HepG2 (cell line): ENCODE measurements around the gene CHRNB1.

Experiments
- BORCS8-MEF2B ChIP-seq: sonication (generic); formaldehyde crosslinking; IDR thresholded peaks from 2 replicates; pipeline ENCODE4 v1.8.0; 2022; ENCODE audit warnings: mild to moderate bottlenecking, missing genetic modification reagents
- CBX2 ChIP-seq, 2 experiments: fragments of 200-600 bp in 1 of 2; sonication (generic); formaldehyde crosslinking in 1 of 2; IDR thresholded peaks; 2 replicates each; pipeline versions ENCODE4 v1.7.0 to v1.8.1; 2018 to 2022; ENCODE audit warnings: low read depth in 2 of 2, low read length in 1 of 2, mild to moderate bottlenecking in 1 of 2, missing genetic modification reagents in 1 of 2
- CTCF ChIP-seq: sonication (generic); formaldehyde crosslinking; IDR thresholded peaks from 2 replicates; pipeline ENCODE4 v1.5.0; 2020; ENCODE audit warnings: mild to moderate bottlenecking, missing genetic modification reagents, moderate library complexity
- DZIP1 ChIP-seq: sonication (generic); formaldehyde crosslinking; IDR thresholded peaks from 2 replicates; pipeline ENCODE4 v1.5.0; 2020; ENCODE audit warnings: mild to moderate bottlenecking, missing genetic modification reagents
- EZH2 ChIP-seq: conservative IDR thresholded peaks from 2 replicates; pipeline ENCODE4 v1.6.1; 2012; ENCODE audit warnings: mild to moderate bottlenecking, low read depth, low read length, moderate library complexity
- HIVEP1 ChIP-seq: sonication (generic); formaldehyde crosslinking; IDR thresholded peaks from 2 replicates; pipeline ENCODE4 v1.4.0; 2020; ENCODE audit warnings: mild to moderate bottlenecking, missing genetic modification reagents
- MAX ChIP-seq: IDR thresholded peaks from 2 replicates; pipeline ENCODE4 v1.6.1; 2012; ENCODE audit warnings: inconsistent platforms
- SNAPC5 ChIP-seq: sonication (generic); formaldehyde crosslinking; IDR thresholded peaks from 2 replicates; pipeline ENCODE4 v1.8.1; 2023; ENCODE audit warnings: mild to moderate bottlenecking, missing genetic modification reagents, borderline replicate concordance
- SNRNP70 ChIP-seq: fragments of 200-400 bp; formaldehyde crosslinking; IDR thresholded peaks from 2 replicates; pipeline ENCODE4 v1.6.1; 2017; ENCODE audit warnings: mild to moderate bottlenecking, low read depth, low read length, moderate library complexity
- TGIF2 ChIP-seq: IDR thresholded peaks from 2 replicates; pipeline ENCODE4 v1.6.1; 2016; ENCODE audit warnings: control low read depth, missing compliant biosample characterization
- ZBTB33 ChIP-seq: sonication (generic); formaldehyde crosslinking; IDR thresholded peaks from 2 replicates; pipeline ENCODE4 v1.4.0; 2020; ENCODE audit warnings: missing genetic modification reagents
- ZNF121 ChIP-seq: sonication (generic); formaldehyde crosslinking; IDR thresholded peaks from 2 replicates; pipeline ENCODE4 v1.5.0; 2020; ENCODE audit warnings: mild to moderate bottlenecking, missing genetic modification reagents
- ZNF207 ChIP-seq: fragments of 450-650 bp; IDR thresholded peaks from 2 replicates; pipeline ENCODE4 v1.6.1; 2016; ENCODE audit warnings: antibody characterized with exemption, borderline replicate concordance

GRCh38 chr17:7462474-7463371, 17.9 kb downstream of the CHRNB1 start:
- TF ChIP-seq CTCF = no peak
- TF ChIP-seq SNAPC5 = no peak
- no peak for TF ChIP-seq CBX2 (IDR thresholded peaks at IDR 0.05; ENCODE audit: low read depth, low read length)
- no peak for TF ChIP-seq CBX2 (CRISPR knock-in tag; IDR thresholded peaks at IDR 0.05; ENCODE audit: low read depth)
- no peak for TF ChIP-seq ZBTB33
- no peak for TF ChIP-seq SNRNP70
- no peak for TF ChIP-seq BORCS8-MEF2B (CRISPR knock-in tag)
- no peak for TF ChIP-seq MAX
- no peak for TF ChIP-seq HIVEP1
- TF ChIP-seq DZIP1 = no peak
- no peak for TF ChIP-seq EZH2
- TF ChIP-seq ZNF121 (CRISPR knock-in tag) = no peak
- TF ChIP-seq TGIF2 (CRISPR knock-in tag) = no peak
- no peak for TF ChIP-seq ZNF207
